Smooth muscle cell (in vitro differentiated cells): ENCODE measurements around the gene TMEM54. TPM values are rescaled to one million over a fixed set of nuclear protein-coding genes. Genes with fewer than 3 reads are reported as not detected.
"Not testable (repeated sequence)": the region's sequence is repeated elsewhere in the genome, so short reads cannot be mapped to it uniquely, and the experiment has no call there.

Experiments used
- DNase-seq: peaks from one replicate; lab custom pipeline; 2025; ENCODE audit not compliant: unreplicated experiment; lab: John Stamatoyannopoulos, UW
- H2AFZ ChIP-seq: fragments of 200-600 bp; sonication (generic); 2 replicates; pipeline ENCODE4 v1.6.0; 2016; ENCODE audit warnings: antibody characterized with exemption, low read depth, mild to moderate bottlenecking
- H3F3A ChIP-seq: fragments of 200-600 bp; sonication (generic); 2 replicates; pipeline ENCODE4 v1.6.0; 2017; ENCODE audit warnings: antibody characterized with exemption, low read depth
- H3K27ac ChIP-seq: fragments of 200-600 bp; sonication (generic); 2 replicates; pipeline ENCODE4 v1.5.1; 2016; ENCODE audit warnings: low read depth, mild to moderate bottlenecking
- H3K27me3 ChIP-seq: fragments of 200-600 bp; sonication (generic); 2 replicates; pipeline ENCODE4 v1.6.1; 2016; ENCODE audit warnings: low read depth, mild to moderate bottlenecking
- H3K36me3 ChIP-seq: fragments of 200-600 bp; sonication (generic); 2 replicates; pipeline ENCODE4 v1.5.1; 2016; ENCODE audit warnings: low read depth
- H3K4me1 ChIP-seq: fragments of 200-600 bp; sonication (generic); 2 replicates; pipeline ENCODE4 v1.5.1; 2016; ENCODE audit warnings: low read depth
- H3K4me2 ChIP-seq: fragments of 200-600 bp; sonication (generic); 2 replicates; pipeline ENCODE4 v1.6.0; 2016; ENCODE audit warnings: mild to moderate bottlenecking
- H3K4me3 ChIP-seq: fragments of 200-600 bp; sonication (generic); 2 replicates; pipeline ENCODE4 v1.5.1; 2016; ENCODE audit warnings: mild to moderate bottlenecking
- H3K79me2 ChIP-seq: fragments of 200-600 bp; sonication (generic); 2 replicates; pipeline ENCODE4 v1.6.0; 2016; ENCODE audit warnings: low read depth, mild to moderate bottlenecking
- H3K9ac ChIP-seq: fragments of 200-600 bp; sonication (generic); 2 replicates; pipeline ENCODE4 v1.6.0; 2016; ENCODE audit warnings: low read depth
- H3K9me3 ChIP-seq: fragments of 200-600 bp; sonication (generic); replicated peaks from 2 replicates; pipeline ENCODE4 v1.5.1; 2016; ENCODE audit warnings: low read depth
- H4K20me1 ChIP-seq: fragments of 200-600 bp; sonication (generic); 2 replicates; pipeline ENCODE4 v1.6.0; 2016; ENCODE audit warnings: low read depth
- WGBS: methylation state at CpG from one replicate; pipeline ENCODE4 v1.1.7; 2016; ENCODE audit warnings: low lambda C conversion rate; 5-methylcytosine and 5-hydroxymethylcytosine counted together
- polyA plus RNA-seq: library from polyadenylated mRNA; unstranded; fragments of >200 nt; fragmentation: Nextera tagmentation; extraction: Ambion mirVana; gene quantifications from 2 replicates; pipeline ENCODE4 v1.2.1, GENCODE V29; 2016
- total RNA-seq: library from RNA; depleted of rRNA; stranded (reverse); fragments of >200 nt; gene quantifications from 2 replicates; pipeline ENCODE4 v1.2.3, GENCODE V29; 2014
- TF ChIP-seq, protein P1 (sequence below): fragments of 200-600 bp; sonication (generic); IDR thresholded peaks from 2 replicates; pipeline ENCODE4 v1.5.1; 2017; ENCODE audit warnings: borderline replicate concordance, mild to moderate bottlenecking, antibody characterized with exemption; ENCODE audit not compliant: insufficient read depth, poor library complexity, severe bottlenecking

TMEM54 gene
- total and polyA plus RNA-seq, 2 experiments from 2014 or later, result 59.0 to 84.1 TPM

DNA sequence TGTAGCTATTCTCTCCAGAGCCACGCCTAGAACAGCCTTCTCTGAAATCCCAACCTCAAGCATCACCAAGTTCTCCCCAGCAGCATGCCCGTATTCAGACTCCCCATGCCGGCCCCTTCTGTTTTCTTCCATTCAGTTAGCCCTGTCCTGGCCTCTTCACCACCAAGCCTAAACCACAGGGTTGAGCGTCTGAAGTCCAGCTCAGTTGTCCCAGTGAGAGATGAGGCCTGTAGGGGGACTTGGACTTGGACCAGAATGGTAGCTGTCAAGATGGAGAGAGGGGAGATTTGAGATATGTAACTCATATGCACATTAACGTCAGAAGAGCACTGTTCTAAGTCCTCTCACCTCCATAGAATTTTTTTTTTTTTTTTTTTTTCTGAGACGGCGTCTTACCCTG is 5.5 kb upstream of the TMEM54 start:
- H3K4me1 ChIP-seq, result no peaks in the 10 kb centered on the region
- 94% methylated on average over 7 of the region's 7 CpGs for WGBS
- no peaks in the 10 kb centered on the region for H3K9me3 ChIP-seq

DNA sequence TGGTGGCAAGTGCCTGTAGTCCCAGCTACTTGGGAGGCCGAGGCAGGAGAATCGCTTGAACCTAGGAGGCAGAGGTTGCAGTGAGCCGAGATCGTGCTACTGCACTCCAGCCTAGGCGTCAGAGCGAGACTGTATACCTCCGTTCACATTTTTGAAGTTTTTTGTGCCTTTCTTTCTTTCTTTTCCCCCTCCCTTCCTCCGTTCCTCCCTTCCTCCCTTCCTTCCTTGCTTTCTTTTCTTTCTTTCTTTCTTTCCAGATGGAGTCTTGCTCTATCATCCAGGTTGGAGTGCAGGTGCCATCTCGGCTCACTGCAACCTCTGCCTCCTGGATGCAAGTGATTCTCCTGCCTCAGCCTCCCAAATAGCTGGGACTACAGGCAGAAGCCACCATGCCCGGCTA is 4.4 kb upstream of the TMEM54 start:
- H3K9ac ChIP-seq, H2AFZ ChIP-seq, DNase-seq, H3K79me2 ChIP-seq, H3K4me1 ChIP-seq, H3F3A ChIP-seq, H3K27me3 ChIP-seq, H3K27ac ChIP-seq, H3K4me3 ChIP-seq, H4K20me1 ChIP-seq, H3K36me3 ChIP-seq, H3K9me3 ChIP-seq, H3K4me2 ChIP-seq: not testable (repeated sequence)
- WGBS, result 81% methylated on average over 10 of the region's 10 CpGs

More for the DNA sequence above, 5.5 kb upstream of the TMEM54 start:
- no peak for DNase-seq
- Histone ChIP-seq H3K27ac (no peak overlapping the region), H2AFZ (no peak overlapping the region), H3K36me3 (no peaks in the 10 kb centered on the region), H3K4me2 (no peak overlapping the region), H3K9ac (no peak overlapping the region), H3K79me2 (no peaks in the 10 kb centered on the region), H3K27me3 (no peaks in the 10 kb centered on the region), H3K4me3 (no peak overlapping the region), H4K20me1 (no peaks in the 10 kb centered on the region), H3F3A (peaks cover 6% of the 10 kb centered on the region)
- TF ChIP-seq, protein P1, sequence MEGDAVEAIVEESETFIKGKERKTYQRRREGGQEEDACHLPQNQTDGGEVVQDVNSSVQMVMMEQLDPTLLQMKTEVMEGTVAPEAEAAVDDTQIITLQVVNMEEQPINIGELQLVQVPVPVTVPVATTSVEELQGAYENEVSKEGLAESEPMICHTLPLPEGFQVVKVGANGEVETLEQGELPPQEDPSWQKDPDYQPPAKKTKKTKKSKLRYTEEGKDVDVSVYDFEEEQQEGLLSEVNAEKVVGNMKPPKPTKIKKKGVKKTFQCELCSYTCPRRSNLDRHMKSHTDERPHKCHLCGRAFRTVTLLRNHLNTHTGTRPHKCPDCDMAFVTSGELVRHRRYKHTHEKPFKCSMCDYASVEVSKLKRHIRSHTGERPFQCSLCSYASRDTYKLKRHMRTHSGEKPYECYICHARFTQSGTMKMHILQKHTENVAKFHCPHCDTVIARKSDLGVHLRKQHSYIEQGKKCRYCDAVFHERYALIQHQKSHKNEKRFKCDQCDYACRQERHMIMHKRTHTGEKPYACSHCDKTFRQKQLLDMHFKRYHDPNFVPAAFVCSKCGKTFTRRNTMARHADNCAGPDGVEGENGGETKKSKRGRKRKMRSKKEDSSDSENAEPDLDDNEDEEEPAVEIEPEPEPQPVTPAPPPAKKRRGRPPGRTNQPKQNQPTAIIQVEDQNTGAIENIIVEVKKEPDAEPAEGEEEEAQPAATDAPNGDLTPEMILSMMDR, result no peak

DNA sequence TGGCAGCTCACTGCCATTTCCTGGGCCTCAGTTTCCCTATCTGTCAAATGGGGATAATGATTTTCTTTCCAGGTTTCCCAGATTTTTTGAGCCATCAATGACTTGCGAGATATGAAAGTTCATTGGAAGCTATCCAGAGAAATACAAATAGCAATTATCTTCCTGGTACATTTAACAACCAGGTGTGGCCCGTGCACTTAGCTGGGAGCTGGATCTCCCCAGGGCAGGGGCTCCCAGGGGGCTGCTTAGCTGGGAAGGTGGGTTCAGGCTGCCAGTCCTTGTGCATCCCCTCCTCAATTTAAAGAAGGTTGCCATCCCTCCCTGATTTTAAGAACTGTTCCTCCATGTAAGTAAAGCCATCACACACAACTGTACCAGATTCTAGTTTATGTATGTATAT is 3.6 kb upstream of the TMEM54 start:
- Histone ChIP-seq H2AFZ (no peak overlapping the region), H3K79me2 (no peaks in the 10 kb centered on the region), H3K4me2 (no peak overlapping the region), H3K9ac (no peak overlapping the region), H3F3A (peaks cover 6% of the 10 kb centered on the region), H3K9me3 (no peaks in the 10 kb centered on the region), H4K20me1 (no peaks in the 10 kb centered on the region), H3K27ac (no peak overlapping the region), H3K4me3 (no peak overlapping the region), H3K4me1 (peaks cover 5% of the 10 kb centered on the region), H3K36me3 (no peaks in the 10 kb centered on the region), H3K27me3 (no peaks in the 10 kb centered on the region)
- WGBS, result 90% methylated on average over 2 of the region's 2 CpGs
- TF ChIP-seq, protein P1, result no peak
- DNase-seq, result no peak

DNA sequence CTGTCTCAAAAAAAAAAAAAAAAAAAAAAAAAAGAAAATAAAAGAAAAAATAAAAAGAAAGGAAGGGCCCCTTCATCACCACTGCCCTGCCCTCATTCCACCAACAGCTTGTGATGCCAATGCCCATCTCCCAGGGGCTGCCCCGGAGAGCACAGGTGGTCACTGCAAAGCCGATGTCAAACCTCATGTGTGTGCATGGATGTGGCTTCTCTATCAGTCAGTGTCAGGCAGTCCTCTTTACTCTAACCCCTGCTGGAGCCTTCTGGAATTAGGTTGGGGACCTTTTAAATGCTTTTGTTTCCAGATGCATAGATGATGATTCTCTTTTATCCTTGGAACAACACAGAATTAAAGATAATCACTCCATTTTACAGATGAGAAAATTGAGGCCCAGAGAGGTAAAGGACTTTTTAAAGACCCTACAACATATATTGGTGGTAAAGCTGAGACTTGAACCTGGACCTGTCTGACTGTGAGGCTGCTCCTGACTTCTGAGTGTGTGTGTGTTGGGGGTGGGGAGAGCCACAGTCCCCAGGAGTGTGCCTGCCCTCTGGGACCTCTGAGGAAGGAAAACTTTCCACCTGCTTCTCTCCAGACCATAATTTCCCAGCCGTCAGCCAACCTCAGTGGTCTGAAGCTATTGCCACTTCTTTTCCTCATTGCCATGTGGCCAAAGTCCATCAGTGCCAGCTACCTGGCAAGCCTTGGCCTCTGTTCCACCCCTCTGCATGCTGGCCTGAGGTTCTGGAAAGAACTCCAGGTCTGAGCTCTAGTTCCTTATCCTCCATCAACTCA is 3.0 kb upstream of the TMEM54 start:
- H3K9ac ChIP-seq, result no peak overlapping the region
- no peak overlapping the region for H3K4me3 ChIP-seq
- no peak for DNase-seq
- WGBS, result 93% methylated on average over 3 of the region's 3 CpGs
- TF ChIP-seq, protein P1, result no peak
- peaks cover 5% of the 10 kb centered on the region for H3K4me1 ChIP-seq
- no peaks in the 10 kb centered on the region for H3K9me3 ChIP-seq
- no peaks in the 10 kb centered on the region for H4K20me1 ChIP-seq
- no peak overlapping the region for H3K4me2 ChIP-seq
- H3K27me3 ChIP-seq, result no peaks in the 10 kb centered on the region
- H2AFZ ChIP-seq, result no peak overlapping the region
- H3F3A ChIP-seq, result peaks cover 6% of the 10 kb centered on the region
- H3K79me2 ChIP-seq, result no peaks in the 10 kb centered on the region
- no peaks in the 10 kb centered on the region for H3K36me3 ChIP-seq
- no peak overlapping the region for H3K27ac ChIP-seq
